Esophagus squamous epithelium (tissue), 4 donors: ENCODE results near the gene RPTOR.

Experiments
- CTCF ChIP-seq, 6 experiments: fragments of 450-650 bp in 4 of 6; fragments of 200-600 bp in 2 of 6; sonication (generic) in 2 of 6; IDR thresholded peaks; one replicate each; pipeline ENCODE4 v1.5.1; 2016 to 2019; ENCODE audit warnings: antibody characterized with exemption in 6 of 6, mild to moderate bottlenecking in 4 of 6, moderate library complexity in 4 of 6
- POLR2A ChIP-seq, 4 donors: fragments of 450-650 bp; IDR thresholded peaks; one replicate each; pipeline ENCODE4 v1.6.1; 2017; ENCODE audit warnings: antibody characterized with exemption in 4 of 4, mild to moderate bottlenecking in 4 of 4, moderate library complexity in 3 of 4

- TF ChIP-seq CTCF (IDR thresholded peaks at IDR 0.05) (no peak), POLR2A (IDR thresholded peaks at IDR 0.05) (no peak)
Observed at GRCh38 chr17:80538484-80538883, 6.2 kb upstream of the RPTOR start.
